ENCODE results near the gene PPP6R2.

The PPP6R2 gene

DNA sequence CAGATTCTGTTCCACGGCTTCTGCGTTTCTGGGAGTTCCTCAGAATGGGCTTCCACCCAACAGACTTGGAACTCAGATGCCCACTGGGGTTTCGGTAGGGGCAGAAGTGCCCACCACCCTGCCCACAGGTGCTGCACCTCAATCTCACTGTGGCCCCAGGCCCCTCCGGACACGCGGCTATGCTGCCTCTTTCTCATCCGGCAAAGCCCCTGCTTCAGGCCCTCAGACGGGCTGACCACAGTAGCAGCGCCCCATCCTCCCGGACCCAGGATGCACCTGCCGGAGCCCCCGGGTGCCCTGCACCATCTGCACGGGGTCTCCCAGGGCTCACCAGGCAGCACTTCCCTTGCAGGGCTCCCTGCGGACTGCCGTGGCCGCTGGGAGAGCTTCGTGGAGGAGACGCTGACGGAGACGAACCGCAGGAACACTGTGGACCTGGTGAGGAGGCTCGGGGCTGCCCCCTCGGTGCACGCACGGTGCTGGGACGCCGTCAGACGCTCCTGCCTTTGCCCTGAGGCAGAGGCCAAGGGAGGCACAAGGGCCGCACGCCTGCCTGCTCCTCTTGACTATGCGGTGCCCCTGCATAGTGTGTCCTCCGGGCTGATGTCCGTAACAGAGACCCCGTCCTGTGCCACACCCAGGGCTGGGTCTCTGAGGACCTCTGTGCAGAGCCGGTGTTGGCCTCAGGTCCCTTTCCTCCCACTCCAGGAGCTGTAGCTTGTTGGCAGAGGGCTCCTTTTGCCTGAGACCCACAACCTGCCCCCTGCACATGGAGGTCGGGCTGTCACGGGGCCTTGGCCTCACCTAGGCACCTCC is 93.1 kb downstream of the PPP6R2 start:
- DNase-seq, result no peak

DNA sequence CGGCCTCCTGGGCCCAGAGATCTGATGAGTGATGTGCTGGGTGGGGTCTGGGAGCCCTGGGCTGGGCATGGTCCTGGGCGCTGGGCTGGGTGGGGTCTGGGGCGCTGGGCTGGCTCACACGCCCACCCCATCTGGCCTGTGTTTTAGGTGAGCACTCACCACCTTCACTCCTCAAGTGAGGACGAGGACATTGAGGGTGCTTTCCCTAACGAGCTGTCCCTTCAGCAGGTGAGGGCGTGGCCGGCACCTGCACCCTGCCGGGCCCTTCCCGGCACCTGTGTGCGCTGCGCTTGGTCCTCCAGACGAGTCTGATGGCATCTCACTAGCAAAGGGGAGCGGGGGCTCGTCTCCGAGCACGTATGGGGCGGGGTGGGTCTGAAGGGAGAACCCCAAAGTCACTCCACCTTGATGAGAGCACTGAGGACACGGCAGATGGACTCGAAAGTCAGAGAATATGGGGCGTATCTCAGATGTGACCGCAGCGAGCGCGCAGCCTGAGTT is 93.8 kb downstream of the PPP6R2 start:
- no peak for DNase-seq

GRCh38 chr22:50437511-50438304 is 94.6 kb downstream of the PPP6R2 start:
- DNase-seq, result no peak

GRCh38 chr22:50438305-50439275 is 95.5 kb downstream of the PPP6R2 start:
- no peak for DNase-seq

- no peak for DNase-seq
Observed at GRCh38 chr22:50439314-50439870, 96.3 kb downstream of the PPP6R2 start.

DNA sequence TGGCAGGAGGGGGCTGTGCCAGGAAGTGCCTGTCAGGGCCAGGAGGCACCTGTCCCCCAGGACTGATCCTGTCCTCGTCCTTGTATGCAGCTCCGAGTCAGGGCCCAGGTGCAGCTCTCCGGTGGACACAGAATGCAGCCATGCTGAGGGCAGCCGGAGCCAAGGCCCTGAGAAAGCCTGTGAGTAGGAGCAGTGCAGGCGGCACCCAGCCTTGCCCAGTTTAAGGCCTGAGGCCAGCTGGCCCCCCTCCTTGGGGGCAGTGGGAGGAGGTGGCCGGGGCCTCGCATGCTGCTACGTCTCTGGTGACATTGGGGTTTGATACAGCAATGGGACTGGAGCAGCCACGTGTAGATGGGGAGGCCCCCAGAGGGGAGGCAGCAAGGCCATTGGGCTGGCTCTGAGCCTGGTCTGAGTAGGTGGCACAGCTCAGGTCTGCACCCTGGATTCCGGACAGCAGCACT is 96.8 kb downstream of the PPP6R2 start:
- no peak for DNase-seq

DNA sequence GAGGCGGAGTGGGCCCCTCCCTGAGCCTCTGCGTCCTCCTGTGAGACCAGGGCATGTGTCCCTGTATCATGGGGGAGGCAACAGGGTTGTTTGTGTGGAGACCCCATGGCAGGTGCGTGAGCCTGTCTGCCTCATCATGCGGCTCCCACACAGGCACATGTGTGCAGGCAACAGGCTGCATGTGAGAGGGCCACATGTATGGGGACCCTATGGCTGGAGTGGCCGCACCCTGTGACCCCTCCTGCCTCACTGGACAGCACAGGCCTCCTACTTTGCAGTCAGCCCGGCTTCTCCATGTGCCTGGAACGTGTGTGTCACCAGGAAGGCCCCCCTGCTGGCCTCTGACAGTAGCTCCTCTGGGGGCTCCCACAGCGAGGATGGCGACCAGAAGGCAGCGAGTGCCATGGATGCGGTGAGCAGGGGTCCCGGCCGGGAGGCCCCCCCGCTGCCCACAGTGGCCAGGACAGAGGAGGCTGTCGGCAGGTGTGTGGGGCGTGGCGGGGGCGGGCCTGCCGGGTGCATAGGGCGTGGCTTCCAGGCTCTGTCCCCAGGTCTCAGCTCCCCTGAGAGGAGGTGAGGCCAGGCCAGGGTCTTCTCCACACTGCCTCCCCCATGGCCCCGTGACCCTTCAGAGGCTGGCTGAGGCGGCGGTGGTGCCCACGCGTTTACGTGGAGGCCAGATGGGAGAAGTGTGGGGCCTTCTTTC is 97.6 kb downstream of the PPP6R2 start:
- no peak for DNase-seq

GRCh38 chr22:50441428-50441993 is 98.4 kb downstream of the PPP6R2 start:
- no peak for DNase-seq

- DNase-seq, result no peak
Observed at GRCh38 chr22:50443197-50443596, 100.1 kb downstream of the PPP6R2 start.

DNA sequence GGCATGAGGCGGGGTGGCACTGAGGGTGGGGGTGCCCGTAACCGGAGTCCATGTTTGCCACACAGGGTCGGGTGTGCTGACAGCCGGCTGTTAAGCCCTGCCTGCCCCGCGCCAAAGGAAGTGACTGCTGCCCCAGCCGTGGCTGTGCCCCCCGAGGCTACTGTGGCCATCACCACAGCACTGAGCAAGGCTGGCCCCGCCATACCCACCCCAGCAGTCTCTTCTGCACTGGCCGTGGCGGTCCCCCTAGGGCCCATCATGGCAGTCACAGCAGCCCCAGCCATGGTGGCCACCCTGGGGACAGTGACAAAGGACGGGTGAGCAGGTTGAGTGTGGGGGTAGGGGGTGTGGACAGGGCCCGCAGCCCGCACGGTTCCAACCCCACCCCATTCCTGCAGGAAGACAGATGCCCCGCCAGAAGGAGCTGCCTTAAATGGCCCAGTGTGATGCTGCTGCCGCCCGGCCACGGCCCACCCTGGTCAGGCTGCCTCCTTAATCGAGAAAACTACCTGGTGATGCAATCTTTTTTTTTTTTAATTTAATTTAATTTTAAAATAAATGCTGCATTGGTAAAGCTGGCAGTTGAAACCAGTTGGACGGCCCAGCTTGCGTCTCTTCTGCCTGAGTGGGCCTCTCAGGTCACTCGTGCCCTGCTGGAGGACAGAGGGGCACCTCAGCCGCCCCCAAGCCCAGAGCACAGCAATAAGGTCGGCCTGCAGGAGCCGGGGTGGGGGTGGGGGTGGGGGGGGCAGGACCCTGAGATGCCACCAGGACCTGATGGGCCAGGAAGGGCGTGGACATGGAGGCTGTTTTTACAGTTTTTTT is 100.9 kb downstream of the PPP6R2 start:
- DNase-seq, result no peak

DNA sequence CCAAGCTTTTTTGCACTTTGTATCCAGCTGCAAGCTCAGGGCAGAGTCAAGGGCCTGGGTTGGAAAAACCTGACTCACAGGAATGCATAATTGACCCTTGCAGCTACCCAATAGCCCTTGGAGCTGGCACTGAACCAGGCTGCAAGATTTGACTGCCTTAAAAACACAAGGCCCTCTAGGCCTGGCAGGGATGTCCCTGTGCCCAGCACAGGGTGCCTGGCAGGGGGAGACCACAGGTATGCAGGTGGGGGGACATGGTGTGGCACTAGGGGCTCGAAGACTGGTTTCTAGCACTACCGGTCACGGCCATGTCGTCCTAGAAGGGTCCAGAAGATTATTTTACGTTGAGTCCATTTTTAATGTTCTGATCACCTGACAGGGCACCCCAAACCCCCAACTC is 101.5 kb downstream of the PPP6R2 start:
- no peak for DNase-seq

GRCh38 chr22:50445071-50445879 is 102.1 kb downstream of the PPP6R2 start:
- no peak for DNase-seq

DNA sequence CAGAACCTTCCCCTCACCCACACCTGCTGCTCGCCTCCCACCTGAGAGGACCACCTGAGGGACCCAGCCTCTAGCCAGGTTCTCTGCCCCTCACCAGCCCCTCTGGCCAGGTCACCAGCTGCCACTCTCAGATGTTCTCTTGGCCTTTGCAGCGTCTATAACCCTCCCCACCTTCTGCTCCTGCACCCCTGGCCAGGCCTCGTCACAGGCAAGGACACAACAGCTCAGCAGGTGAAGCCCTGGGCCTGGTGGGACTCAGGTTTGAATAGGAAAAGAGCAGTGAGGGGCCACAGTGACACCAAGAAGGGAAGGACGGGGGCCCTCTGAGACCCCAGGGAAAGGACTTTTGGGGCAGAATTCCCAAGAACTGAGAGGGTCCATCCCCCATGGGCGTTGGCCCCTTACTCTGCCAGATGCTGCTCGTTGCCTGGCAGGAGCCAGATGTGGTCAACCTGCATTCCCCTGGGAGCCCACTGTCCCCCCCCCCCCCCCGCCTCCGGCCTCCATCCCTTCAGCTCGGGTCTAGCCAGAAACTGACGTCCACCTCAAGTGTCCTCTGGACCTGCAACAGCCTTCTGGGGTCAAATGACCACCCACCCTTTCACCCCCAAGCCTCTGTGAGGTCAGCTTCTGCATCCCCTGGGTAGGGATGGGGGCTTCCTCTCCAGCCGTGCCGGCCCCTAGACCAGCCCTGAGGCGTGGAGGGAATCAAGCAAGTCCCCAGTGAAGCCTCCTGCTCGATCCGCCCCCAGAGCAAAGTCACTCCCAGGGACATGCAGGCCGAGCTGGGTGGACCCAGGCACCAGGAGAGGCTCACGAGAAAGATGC is 103.0 kb downstream of the PPP6R2 start:
- no peak for DNase-seq

DNA sequence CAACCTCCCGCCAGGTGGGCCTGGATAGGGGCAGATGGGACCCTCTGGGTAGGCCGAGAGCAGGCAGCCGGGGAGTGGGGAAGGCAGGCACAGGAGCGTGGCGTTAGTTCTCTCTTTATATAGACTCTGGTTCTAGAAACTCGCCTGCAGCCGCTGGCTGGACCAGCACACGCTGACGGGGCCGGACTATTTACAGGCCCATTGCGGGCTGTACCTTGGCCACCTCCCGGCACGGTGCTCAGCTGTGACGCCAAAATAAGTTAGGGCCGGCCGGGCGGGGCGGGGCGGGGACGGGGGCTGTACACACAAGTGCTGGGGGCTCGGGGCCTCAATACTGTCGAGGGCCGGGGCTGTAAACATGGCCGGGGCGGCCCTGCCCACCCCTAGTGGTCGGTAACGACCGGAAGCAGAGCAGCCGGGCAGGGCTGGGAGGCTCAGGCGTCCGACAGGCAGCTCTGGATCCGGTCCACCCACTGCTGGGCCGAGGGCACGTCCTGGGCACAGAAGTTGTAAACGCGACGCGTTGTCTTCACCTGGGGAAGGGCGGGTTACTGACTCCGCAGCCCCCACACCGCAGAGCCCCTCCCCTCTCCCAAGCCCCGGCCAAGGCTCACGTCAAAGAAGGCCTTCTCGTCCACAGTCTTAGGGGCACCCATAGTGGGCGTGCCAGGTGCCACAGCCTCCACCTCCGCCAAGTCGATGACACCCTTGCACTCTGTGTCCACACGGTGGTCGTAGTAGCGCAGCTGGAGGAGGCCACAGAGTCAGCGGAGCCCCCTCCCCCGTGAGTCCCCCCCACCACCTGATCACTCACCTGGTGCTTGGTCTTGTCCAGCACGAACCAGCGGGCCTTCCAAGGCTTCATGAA is 103.8 kb downstream of the PPP6R2 start:
- DNase-seq, result no peak

DNA sequence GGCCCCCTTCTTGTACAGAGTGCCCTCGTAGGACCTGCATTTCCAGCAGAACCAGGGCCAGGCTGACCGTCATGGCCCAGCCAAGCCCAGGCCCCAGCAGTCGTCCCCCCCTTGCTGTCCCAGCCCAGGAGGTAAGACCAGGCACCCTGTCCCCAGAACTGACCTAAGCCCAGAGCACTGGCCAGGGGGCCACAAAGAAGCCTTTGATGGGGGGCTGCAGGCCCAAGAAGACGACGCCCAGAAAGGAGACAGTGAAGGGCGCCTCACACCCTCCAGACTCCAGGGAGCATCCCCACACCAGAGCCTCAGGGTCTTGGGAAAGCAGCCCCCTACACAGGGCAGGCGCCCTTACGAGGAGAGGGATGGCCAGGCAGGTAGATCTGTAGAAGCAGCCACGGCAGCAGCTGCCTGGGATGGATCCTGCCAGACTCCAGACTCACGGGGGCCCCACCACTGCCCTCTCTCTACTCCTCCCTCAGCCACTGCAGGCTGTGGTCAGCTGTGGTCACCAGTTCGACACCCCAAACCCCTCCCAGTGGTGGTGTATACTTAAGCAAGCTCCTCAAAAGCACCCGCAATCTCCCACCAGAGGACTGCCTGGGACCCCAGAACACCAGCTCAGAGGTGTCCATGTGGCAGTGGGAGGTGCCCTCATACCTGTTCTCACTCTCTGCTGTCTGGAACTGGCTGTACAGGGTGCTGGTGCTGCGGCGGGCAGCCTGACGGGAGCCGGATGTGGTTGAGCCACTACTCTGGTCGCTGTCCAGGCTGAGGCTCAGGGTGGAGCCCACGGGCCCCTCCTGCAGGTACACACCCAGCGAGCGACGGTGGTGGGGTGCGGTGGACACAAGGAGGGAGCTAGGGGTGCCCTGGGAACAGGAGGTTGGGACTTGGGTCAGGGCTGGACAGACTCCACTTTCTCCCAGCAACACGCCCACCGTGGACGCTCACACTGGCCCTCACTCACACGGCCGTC is 104.7 kb downstream of the PPP6R2 start:
- no peak for DNase-seq

- no peak for DNase-seq
Observed at GRCh38 chr22:50452649-50453048, 109.5 kb downstream of the PPP6R2 start.

Measured in NCI-H1694 (cell line).